Ovary (tissue), 9 donors: ENCODE results near the gene TPRA1. TPM values are rescaled to one million over a fixed set of nuclear protein-coding genes. Genes with fewer than 3 reads are reported as not detected.
"Not testable (repeated sequence)": the region's sequence is repeated elsewhere in the genome, so short reads cannot be mapped to it uniquely, and the experiment has no call there.

Experiments
- DNase-seq, 5 donors: peaks; one replicate each; pipeline ENCODE4 v3.0.0-alpha.2; 2019 to 2020
- H3K27ac ChIP-seq, 2 donors: fragments of 200-600 bp; one replicate each; pipeline versions ENCODE4 v1.5.1 to v1.8.0; 2019 to 2022
- H3K27me3 ChIP-seq: fragments of 200-600 bp; one replicate; pipeline ENCODE4 v1.8.0; 2022
- H3K36me3 ChIP-seq: fragments of 200-600 bp; sonication (generic); one replicate; pipeline ENCODE4 v1.5.1; 2019
- H3K4me1 ChIP-seq: one replicate; pipeline ENCODE4 v1.8.1; 2013; ENCODE audit warnings: mild to moderate bottlenecking, moderate library complexity; ENCODE audit not compliant: insufficient read depth
- H3K4me3 ChIP-seq: fragments of 200-600 bp; sonication (generic); one replicate; pipeline ENCODE4 v1.5.1; 2017
- H3K9me3 ChIP-seq, 2 donors: fragments of 200-600 bp in 1 of 2; sonication (generic) in 1 of 2; one replicate each; pipeline versions ENCODE4 v1.5.1 to v1.8.1; 2013 to 2019; ENCODE audit warnings: mild to moderate bottlenecking in 1 of 2, moderate library complexity in 1 of 2
- EP300 ChIP-seq: sonication (generic); formaldehyde crosslinking; IDR thresholded peaks from one replicate; pipeline ENCODE4 v1.6.1; 2017; ENCODE audit warnings: antibody characterized with exemption
- POLR2A ChIP-seq: fragments of 450-650 bp; IDR thresholded peaks from one replicate; pipeline ENCODE4 v1.6.1; 2017; ENCODE audit warnings: antibody characterized with exemption, mild to moderate bottlenecking, moderate library complexity
- WGBS, 3 donors: extraction: QIAGEN DNeasy Blood & Tissue Kit in 1 of 3; methylation state at CpG; one replicate each; pipeline versions ENCODE4 v1.1.5 to v1.1.7; 2013 to 2017; 5-methylcytosine and 5-hydroxymethylcytosine counted together
- intact Hi-C, 4 donors: fragments of 100-400 bp; cut with DNase I; formaldehyde crosslinking; loops; one replicate each; pipeline versions ENCODE4 v1.11.0 to v1.15.1; 2022 to 2023
- polyA plus RNA-seq, 2 donors: library from polyadenylated mRNA; stranded (reverse); fragments of 200-250 nt in 1 of 2; fragments of 350-450 nt in 1 of 2; fragmentation: Illumina TruSeq in 1 of 2; extraction: RNeasy Lipid Tissue Mini Kit (QIAGEN cat#74804) in 1 of 2; gene quantifications; one replicate each; pipeline ENCODE4 v1.2.3, GENCODE V29; 2013 to 2014
- total RNA-seq, 7 donors: library from RNA; depleted of rRNA in 2 of 7; stranded (reverse); fragments of >200 nt in 2 of 7; fragmentation: NEBNext Ultra II Directional in 3 of 7; extraction: Animal tissue kit (Norgen Biotek cat#: 25700) in 3 of 7; gene quantifications; one replicate each; pipeline versions ENCODE4 v1.1.0 to v1.2.4, GENCODE V29; 2016 to 2023
- TF ChIP-seq, protein P1 (sequence below), 3 donors: fragments of 450-650 bp in 2 of 3; fragments of 200-600 bp in 1 of 3; IDR thresholded peaks; one replicate each; pipeline versions ENCODE4 v1.5.1 to v1.8.0; 2016 to 2022; ENCODE audit warnings: antibody characterized with exemption in 3 of 3, mild to moderate bottlenecking in 1 of 3
- donor health status: DM: no; HTN: no; CAD: no; lungs with moderate emphysema.
- donor health status: DM: no; HTN: no; CAD: no.
- donor health status: Bipolar disorder and iron deficiency.
- donor health status: DM: yes; HTN: yes; CAD: no.
- donor health status: DM: no; HTN: no; CAD: no.
- donor health status: DM: yes; HTN: yes; CAD: no.

Gene TPRA1
- total and polyA plus RNA-seq, 9 donors, result 6.4 to 40.3 (median 36.6) TPM

DNA sequence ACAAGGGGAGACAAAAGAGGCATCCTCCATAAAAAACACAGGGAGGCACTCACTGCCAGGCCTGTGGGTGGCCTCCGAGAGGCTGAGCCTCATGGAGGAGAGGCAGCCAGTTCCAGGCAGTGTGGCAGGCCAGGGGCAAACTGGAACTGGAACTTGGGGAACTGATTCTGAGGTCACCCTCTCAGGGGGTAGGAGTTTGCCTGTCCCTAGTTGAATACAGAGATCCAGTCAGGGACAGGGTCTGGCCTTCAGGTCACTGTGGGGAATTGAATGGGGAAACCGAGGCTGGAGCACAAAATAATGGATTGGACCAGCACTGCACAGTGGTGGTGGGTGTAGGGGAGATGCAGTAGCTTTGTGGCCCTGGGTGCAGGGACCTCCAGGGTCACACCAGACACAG lies 58.7 kb downstream of the TPRA1 start:
- Histone ChIP-seq H3K27me3 (no peaks in the 10 kb centered on the region), H3K27ac (no peak overlapping the region), H3K4me3 (no peak overlapping the region), H3K4me1 (peaks cover 2% of the 10 kb centered on the region), H3K36me3 (no peaks in the 10 kb centered on the region), H3K9me3 (no peaks in the 10 kb centered on the region)
- intact Hi-C loops, result loop anchor here in 1 of 4 donors (10.0 kb wide), 1 partner anchor 857 kb away; no protein-coding TSS in a partner anchor
- TF ChIP-seq POLR2A, result no peak
- TF ChIP-seq, protein P1, sequence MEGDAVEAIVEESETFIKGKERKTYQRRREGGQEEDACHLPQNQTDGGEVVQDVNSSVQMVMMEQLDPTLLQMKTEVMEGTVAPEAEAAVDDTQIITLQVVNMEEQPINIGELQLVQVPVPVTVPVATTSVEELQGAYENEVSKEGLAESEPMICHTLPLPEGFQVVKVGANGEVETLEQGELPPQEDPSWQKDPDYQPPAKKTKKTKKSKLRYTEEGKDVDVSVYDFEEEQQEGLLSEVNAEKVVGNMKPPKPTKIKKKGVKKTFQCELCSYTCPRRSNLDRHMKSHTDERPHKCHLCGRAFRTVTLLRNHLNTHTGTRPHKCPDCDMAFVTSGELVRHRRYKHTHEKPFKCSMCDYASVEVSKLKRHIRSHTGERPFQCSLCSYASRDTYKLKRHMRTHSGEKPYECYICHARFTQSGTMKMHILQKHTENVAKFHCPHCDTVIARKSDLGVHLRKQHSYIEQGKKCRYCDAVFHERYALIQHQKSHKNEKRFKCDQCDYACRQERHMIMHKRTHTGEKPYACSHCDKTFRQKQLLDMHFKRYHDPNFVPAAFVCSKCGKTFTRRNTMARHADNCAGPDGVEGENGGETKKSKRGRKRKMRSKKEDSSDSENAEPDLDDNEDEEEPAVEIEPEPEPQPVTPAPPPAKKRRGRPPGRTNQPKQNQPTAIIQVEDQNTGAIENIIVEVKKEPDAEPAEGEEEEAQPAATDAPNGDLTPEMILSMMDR (IDR thresholded peaks at IDR 0.05), result no peak
- 84 to 98% (median 90%) methylated on average over 2 of the region's 2 CpGs for WGBS, 3 donors
- no peak for DNase-seq

DNA sequence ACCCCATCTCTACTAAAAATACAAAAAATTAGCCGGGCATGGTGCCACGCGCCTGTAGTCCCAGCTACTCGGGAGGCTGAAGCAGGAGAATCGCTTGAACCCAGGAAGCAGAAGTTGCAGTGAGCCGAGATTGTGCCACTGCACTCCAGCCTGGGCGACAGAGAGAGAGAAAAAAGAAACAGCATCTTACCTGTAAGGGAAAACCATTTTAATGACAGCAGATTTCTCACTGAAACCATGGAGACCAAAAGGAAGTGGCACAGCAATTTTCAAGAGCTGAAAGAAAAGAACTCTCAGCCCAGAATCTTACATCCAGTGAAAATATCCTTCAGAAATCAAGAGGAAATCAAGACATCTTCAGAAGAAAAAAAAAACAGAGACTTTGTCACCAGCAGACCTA lies 59.7 kb downstream of the TPRA1 start:
- H3K27me3 ChIP-seq, H3K4me3 ChIP-seq, H3K9me3 ChIP-seq, H3K36me3 ChIP-seq, H3K27ac ChIP-seq, DNase-seq, H3K4me1 ChIP-seq: not testable (repeated sequence)
- 93 to 97% (median 96%) methylated on average over 7 of the region's 7 CpGs for whole genome bisulfite sequencing, 3 donors
- intact Hi-C loops, result loop anchor here in 1 of 4 donors (10.0 kb wide), 1 partner anchor 856 kb away; no protein-coding TSS in a partner anchor

DNA sequence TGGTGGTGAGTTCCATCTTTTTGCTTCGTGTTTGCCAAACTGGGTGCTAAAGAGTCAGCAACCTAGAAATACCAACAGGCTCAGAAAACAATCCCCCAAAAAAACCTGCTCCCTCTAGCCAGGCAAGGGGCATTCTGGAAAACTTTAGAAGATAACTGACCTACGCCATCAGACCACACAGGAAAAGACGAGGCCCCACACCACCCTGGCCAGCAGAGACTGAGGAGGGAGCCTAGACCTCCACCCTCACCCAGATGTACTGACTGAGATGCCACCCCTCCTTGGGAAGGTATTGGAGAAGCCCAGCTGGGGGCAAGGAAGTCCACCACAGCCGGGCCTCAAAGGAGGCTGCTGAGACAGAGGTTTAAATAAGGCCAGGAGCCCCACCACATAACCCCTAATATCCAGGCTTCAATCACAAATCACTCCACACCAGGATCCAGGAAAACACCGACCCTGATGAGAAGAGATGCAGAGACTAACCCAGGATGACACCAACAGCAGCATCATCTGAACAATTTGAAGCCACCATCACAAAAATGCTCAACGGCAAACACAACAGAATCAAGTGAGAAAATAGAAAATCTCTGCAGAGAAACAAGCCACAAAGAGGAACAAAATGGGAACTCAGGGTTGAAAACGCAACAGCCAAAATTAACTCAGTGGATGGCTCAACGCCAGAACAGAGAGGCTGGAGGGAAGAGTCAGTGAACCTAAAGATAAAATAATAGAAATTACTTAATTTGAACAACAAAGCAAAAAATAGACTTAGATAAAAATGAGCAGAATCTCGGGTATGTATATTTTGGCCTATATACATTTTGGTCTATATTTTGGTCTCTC lies 61.0 kb downstream of the TPRA1 start:
- TF ChIP-seq POLR2A, result no peak
- TF ChIP-seq EP300, result no peak
- TF ChIP-seq, protein P1 (IDR thresholded peaks at IDR 0.05), result no peak
- DNase-seq, result no peak
- Histone ChIP-seq H3K27ac (no peak overlapping the region), H3K9me3 (no peaks in the 10 kb centered on the region), H3K4me1 (peaks cover 2% of the 10 kb centered on the region), H3K36me3 (no peaks in the 10 kb centered on the region), H3K27me3 (no peaks in the 10 kb centered on the region), H3K4me3 (no peak overlapping the region)
- WGBS, 3 donors, result 70 to 77% (median 75%) methylated on average over 9 of the region's 9 CpGs
- intact Hi-C loops, result loop anchor here in 1 of 4 donors (10.0 kb wide), 1 partner anchor 855 kb away; no protein-coding TSS in a partner anchor

DNA sequence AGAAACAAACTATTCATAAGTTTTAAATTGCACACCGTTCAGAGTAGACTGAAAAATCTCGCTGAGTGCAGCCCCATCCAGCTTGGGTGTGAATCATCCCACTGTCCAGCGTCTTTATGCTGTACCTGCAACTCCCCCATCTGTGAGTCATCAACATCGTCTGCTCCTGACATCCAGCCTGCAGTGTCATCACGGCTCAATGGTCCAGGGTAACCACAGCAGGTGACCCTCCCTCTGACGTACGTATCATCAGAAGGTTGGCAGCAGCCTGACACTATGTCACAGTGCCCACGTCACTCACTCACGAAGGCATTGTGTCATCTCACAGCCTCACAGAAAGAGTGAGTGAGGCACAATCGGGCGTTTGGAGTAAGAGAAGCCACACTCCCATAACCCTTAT lies 65.2 kb downstream of the TPRA1 start:
- WGBS, 3 donors, result 47 to 49% (median 49%) methylated on average over 11 of the region's 11 CpGs
- DNase-seq, result no peak
- H3K36me3 ChIP-seq, result no peaks in the 10 kb centered on the region
- no peak overlapping the region for H3K4me3 ChIP-seq
- H3K4me1 ChIP-seq, result peaks cover 2% of the 10 kb centered on the region
- no peaks in the 10 kb centered on the region for H3K9me3 ChIP-seq
- H3K27ac ChIP-seq, result no peak overlapping the region
- no peaks in the 10 kb centered on the region for H3K27me3 ChIP-seq
- TF ChIP-seq, protein P1 (IDR thresholded peaks at IDR 0.05), result no peak
- no peak for TF ChIP-seq EP300
- TF ChIP-seq POLR2A, result no peak
- intact Hi-C loops, result no loop called here

DNA sequence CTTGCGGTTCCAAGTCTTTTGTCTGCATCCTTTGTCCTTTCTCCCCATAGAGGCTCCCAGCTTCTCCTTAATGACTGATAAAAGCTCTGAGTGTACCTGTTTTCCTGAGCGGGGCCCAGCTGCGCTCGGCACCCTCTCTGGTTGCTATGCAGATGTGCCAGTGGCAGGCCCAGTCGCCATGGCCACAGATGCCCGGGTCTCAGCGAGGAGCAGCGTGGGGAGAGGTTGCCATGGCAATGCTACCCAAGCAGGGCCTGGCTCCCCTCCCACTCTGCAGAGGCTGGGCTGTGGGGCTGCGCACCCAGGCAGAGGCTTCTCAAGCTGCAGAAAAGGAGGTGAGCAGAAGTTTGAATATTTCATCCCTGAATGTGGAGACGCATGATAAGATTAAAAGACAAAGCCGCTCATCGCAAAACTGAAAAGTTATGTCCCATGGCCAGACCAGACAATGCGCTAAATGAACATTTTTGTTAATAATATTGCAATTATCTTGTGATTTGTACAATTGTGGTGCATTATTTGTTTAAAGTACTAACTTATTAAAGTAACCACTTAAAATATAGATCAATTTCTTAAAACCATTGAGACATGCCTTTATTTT lies 66.1 kb downstream of the TPRA1 start:
- Histone ChIP-seq H3K4me3 (no peak overlapping the region), H3K27me3 (no peaks in the 10 kb centered on the region), H3K9me3 (no peaks in the 10 kb centered on the region), H3K4me1 (peaks cover 2% of the 10 kb centered on the region), H3K36me3 (no peaks in the 10 kb centered on the region), H3K27ac (no peak overlapping the region)
- no peak for DNase-seq
- TF ChIP-seq, protein P1 (IDR thresholded peaks at IDR 0.05), result no peak
- no peak for TF ChIP-seq POLR2A
- TF ChIP-seq EP300, result no peak
- WGBS, 3 donors, result 69 to 75% (median 69%) methylated on average over 13 of the region's 13 CpGs
- intact Hi-C loops, result no loop called here
